HG02642 (cell line): Measurements from ENCODE around the gene GLRA1.
"Not testable (repeated sequence)": the region's sequence is repeated elsewhere in the genome, so short reads cannot be mapped to it uniquely, and the experiment has no call there.

Experiments
- ATAC-seq: cut with Tn5 transposase; IDR thresholded peaks from one replicate; pipeline ENCODE4 v1.9.1; 2021; ENCODE audit warnings: mild to moderate bottlenecking; ENCODE audit not compliant: unreplicated experiment, poor library complexity

The GLRA1 gene

GRCh38 chr5:151825445-151825844, 99.2 kb downstream of the GLRA1 start:
- ATAC-seq = peak; percentile 66

GRCh38 chr5:151822141-151822540, 102.5 kb downstream of the GLRA1 start:
- no peak for ATAC-seq

DNA sequence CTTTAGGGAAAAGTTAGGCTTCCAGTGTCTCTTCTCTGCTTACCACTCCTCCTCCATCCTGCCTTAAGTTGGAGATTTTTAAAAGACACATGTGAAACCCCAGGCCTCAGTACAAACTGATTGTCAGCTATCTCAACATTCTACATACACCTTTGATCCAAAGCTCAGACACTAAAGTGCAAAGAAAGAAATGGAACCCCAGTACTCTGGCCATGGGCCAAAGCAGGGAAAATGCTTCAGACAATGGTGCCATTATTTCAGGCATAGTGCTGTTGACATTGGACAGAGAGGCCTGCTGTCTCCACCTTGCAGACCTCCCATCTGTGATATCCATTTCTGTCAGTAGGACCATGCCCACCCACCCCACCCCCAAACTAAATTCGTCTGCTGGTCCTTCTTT, 103.7 kb downstream of the GLRA1 start:
- no peak for ATAC-seq

DNA sequence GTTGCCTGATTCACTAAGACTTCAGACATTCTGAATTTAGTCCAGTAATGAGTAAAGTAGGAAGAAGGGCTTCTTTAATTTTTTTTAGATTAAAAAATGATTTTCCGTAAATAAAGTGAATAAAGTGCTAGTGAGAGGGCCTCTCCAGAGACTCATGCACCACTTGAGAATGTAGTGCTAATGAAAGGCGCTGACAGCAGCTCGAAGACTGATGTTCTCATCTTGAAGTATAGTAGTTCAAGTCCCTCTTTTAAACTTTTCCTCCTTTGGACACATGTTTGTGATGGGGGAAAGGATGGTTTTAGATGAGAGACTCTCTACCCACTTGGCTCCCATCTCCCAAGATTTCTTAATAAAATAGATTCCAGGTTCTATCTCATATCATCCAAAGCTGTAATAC, 104.4 kb downstream of the GLRA1 start:
- no peak for ATAC-seq

- no peak for ATAC-seq
Observed at GRCh38 chr5:151819830-151820229, 104.8 kb downstream of the GLRA1 start.

DNA sequence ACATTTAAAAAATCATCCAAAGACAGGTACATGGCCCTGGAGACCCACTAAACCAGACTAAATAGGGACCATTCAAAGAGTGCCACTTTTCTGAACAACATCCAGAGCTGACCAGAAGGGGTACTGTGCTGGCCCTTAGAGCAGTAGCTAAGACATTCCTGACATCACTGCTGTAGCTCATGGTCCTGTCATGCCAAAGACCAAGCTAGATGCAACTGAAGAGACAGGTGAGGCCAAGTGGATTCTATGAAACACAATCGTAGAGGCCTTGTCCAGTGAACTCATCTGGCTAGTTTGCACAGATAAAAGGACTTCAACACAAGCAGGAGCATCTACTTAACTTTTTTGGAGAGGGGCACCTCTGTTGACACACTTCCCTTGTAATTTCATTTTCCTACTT, 109.6 kb downstream of the GLRA1 start:
- ATAC-seq = no peak

DNA sequence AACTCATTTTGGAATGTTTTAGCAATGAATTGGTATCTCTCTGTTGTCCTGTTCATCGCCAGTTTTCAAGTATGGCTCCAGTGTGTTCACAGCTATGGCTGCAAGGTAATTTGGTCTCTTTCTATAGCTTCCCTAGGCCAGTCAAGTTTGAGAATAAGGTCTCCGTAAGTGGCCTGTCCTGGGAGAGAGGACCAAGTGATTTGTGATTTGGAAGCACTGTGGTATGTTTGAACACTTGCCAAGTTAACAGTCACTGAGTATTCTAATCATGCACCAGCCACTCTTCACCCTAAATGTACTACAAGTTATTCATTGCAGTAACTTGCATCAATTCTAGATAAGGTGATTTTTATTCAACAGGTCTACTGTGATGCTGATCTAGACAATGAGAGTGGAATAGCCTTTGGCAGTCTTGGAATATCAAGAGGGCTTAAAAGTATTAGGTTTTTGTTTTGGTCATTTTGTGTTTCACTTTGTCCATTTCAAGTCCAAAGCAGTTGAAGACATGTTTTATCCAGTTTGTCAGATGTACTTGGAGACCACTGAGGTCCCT, 111.8 kb downstream of the GLRA1 start:
- no peak for ATAC-seq

DNA sequence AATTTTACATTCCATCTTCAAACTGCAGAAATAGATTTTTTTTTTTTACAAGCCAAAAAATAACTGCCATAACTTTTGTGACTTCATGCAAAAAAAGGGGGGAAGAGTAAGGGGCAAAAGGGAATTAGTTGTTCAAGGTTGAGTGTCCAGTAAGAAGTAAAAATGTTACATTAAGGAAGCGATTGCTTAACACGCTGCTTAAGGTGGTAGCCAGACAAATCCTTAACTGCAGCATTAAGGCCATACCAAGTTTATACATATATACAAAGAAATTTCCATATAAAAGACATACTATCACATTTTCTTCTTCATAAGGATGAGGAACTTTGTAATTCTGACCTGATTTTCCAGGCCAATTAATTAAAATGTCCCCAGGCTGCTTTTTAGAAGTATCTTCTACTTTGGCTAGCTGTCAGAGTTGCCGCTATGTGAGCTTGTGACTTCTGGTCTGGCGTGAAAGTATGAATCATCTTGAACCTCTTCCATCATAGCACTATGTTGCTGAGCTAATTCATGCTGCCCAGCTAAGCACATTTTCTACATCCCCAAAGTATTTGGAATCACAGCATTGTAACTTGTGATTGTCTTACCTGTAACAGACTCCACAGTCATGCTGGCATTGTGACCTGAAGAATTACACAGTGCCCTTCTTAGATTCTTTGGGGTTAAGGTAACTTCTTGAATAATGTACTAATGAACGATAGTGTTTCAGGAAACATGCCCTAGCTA, 112.9 kb downstream of the GLRA1 start:
- no peak for ATAC-seq

- ATAC-seq = no peak
Observed at GRCh38 chr5:151810897-151811296, 113.8 kb downstream of the GLRA1 start.

DNA sequence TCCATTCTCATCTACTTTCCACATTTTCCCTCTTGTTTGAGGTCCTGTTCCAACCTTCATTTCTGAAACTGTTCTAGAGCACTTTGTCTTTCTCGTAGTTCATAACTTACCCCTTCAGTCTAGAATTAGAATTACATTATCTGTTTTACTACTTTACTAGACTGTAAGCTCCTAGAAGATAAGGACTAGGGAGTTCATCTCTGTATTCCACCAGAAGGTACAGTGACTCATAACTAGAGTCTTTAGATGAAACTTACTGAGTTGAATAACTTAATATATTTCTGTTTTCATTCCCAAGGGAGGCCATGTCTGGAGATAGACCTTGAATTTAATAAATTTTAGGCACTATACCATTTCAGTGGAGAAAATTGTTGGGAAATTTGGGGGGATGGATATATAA, 114.2 kb downstream of the GLRA1 start:
- ATAC-seq = no peak

DNA sequence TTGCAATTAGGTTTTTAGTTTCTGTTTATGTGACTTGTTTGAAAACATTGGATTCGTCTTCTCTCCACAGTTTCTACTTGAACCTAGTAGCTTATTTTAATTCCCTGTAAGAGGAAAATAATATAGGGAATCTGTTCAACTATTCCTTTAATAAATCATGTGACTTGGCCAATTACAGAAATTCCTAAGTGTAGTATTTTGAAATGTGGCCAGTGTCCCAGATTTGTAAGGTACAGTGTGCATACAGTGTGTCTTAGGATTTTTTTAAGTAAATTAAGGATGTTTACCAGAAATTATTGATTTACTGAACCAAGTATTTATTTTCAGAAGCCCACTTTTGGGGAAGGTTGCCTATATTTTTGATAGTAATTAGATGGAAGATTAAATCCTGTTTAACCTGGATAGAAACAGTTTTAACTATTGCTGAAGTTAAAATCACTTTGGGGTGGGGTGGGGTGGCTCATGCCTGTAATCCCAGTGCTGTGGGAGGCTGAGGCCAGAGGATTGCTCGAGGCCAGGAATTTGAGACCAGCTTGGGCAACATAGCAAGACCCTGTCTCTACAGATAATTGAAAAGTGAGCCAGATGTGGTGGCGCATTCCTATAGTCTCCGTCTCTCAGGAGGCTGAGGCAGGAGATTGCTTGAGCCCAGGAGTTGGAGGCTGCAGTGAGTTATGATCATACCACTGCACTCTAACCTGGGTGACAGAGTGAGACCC, 116.0 kb downstream of the GLRA1 start:
- no peak for ATAC-seq

DNA sequence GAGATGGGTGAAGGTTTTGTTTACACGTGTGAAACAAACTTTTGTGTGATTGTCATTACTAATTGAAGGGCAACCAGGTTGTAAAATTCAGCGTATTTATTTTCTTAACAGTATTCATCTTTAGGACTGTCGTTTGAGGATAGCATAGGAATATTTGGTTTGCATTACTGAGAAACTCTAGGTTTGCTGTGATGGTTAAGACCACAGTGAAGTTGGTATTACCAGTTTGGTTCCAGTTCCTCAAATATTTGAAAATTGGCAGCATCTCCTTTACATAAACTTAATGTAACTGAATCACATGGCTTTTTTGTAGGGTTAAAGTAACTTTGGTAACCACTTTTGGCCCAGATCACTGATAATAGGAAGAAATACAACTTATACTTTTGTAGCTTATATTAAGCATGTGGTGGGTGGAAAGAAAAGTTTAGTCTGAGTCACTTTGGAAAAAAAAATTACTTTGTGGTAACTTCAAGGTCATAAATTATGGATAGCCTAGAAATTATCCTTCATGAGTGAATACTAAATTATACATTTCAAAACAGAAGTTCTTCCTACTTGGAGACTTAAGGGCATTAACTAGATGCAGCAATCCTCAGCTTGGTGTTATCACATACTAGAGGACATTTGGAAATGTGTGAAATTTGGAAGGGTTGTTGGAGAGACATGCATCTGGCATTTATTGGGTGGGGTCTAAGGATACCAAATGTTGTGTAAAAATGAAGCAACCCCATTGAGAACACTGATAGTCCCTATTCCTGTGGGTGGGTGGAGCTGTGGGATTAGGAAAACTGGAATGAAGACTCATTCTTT, 119.0 kb downstream of the GLRA1 start:
- ATAC-seq = no peak

- no peak for ATAC-seq
Observed at GRCh38 chr5:151800532-151800931, 124.1 kb downstream of the GLRA1 start.

DNA sequence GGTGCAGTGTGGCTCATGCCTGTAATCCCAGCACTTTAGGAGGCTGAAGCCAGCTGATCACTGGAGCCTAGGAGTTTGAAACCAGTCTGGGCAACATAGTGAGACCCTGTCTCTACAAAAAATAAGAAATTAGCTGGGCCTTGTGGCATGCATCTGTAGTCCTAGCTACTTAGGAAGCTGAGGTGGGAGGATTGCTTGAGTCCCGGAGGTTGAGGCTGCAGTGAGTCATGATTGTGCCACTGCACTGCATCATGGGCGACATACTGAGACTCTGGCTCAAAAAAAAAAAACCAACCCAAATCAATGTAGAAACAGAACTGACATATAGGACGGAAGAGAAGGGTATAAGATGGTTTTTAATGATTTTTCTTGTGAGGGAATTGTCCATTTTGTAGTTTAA, 125.2 kb downstream of the GLRA1 start:
- no peak for ATAC-seq

DNA sequence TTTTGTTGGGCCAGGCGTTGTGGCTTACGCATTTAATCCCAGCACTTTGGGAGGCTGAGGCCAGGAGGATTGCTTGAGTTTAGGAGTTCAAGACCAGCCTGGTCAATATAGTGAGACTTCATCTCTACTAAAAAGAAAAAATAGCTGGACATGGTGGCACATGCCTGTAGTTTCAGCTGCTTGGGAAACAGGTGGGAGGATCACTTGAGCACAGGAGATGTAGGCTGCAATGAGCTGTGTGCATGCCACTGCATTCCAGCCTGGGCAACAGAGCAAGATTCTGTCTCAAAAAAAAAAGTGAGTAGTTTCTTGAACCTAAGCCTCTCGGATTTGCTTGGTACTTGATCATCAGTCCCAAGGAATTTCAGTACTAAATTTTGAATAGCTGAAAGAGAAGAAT, 126.0 kb downstream of the GLRA1 start:
- no peak for ATAC-seq

DNA sequence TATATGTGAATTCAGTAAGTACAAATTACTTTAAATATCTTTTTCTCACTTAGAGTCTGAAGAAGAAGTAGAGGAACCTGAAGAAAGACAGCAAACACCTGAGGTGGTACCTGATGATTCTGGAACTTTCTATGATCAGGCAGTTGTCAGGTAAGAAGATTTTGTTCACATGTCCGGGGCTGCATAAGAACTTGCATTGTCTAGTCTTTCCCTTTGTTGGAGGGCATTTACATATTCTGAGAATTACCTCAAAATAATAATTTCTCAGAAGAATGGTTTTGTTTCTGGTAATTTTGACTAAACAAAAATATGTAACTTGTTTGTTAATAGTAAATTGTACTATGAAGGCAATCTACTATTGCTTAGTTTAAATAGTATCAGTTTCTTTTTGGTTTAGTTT, 129.2 kb downstream of the GLRA1 start:
- ATAC-seq = no peak

DNA sequence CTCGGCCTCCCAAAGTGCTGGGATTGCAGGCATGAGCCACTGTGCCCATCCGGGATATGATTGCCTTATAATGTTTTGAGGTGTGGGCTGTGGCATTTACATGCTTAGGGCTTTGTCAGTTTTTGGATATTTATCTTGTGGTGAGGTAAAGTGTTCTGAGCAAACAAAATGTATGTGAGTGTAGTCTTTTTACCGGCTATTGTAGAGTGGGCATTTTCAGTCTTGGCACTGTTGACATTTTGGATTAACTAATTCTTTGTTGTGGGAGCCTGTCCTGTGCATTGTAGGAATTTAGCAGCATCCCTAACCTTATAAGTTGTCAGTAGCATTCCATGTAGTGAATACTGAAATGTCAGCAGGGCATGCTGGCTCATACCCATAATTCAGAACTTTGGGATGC, 131.3 kb downstream of the GLRA1 start:
- no peak for ATAC-seq

- no peak for ATAC-seq
Observed at GRCh38 chr5:151787817-151788216, 136.8 kb downstream of the GLRA1 start.

DNA sequence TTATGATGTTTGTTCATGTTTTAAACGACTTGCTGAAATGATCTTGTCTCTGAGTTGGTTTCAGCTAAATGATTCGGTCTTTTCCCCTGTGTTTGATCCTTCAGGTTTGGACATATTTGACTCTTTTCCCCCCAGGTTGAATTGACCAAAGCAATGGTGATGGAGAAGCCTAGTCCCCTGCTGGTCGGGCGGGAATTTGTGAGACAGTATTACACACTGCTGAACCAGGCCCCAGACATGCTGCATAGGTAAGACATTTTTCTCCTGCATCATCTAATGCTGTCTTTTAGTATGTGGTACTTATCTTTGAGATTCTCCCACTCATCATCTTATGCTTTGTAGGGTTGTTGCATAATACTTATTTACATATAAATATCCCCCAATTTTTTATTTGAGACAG, 138.2 kb downstream of the GLRA1 start:
- ATAC-seq = no peak

DNA sequence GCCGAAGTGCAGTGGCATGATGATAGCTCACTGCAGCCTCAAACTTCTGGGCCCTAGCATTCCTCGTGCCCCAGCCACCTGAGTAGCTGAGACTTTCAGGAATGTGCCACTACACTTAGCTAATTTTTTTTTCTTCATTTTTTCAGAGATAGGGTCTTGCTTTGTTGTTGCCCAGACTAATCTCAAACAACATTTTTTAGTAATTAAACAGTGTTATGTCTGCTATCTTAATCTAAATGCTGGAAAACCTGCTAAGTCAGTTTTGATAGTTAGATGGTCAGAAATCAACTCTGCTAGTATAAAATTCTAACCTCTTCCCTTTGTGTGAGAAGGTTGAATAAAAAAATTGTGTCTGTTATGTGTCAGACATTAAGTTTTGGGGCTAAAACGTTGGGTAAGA, 140.5 kb downstream of the GLRA1 start:
- ATAC-seq = no peak

DNA sequence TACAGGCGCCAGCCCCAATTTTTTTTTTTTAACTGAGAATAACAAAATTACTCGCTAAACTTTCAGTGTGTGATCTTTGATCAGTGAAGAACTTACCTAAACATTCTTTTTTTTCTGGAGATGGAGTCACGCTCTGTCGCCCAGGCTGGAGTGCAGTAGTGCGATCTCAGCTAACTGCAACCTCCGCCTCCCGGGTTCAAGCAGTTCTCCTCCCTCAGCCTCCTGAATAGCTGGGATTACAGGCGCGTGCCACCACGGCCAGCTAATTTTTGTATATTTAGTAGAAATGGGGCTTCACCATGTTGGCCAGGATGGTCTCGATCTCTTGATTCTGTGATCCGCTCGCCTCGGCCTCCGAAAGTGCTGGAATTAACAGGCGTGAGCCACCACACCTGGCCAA, 141.0 kb downstream of the GLRA1 start:
- not testable (repeated sequence) for ATAC-seq
